SW 1271 (cell line): ENCODE results near the gene TESK2.
"Not testable (repeated sequence)": the region's sequence is repeated elsewhere in the genome, so short reads cannot be mapped to it uniquely, and the experiment has no call there.

Experiments used
- DNase-seq, 2 experiments: peaks; one replicate each; lab custom pipeline; 2025; lab: John Stamatoyannopoulos, UW

Gene TESK2

GRCh38 chr1:45411510-45411899, 79.5 kb downstream of the TESK2 start:
- DNase-seq = no peak

GRCh38 chr1:45410850-45411509, 80.0 kb downstream of the TESK2 start:
- no peak for DNase-seq

GRCh38 chr1:45409276-45409675, 81.7 kb downstream of the TESK2 start:
- no peak for DNase-seq

GRCh38 chr1:45407629-45408287, 83.2 kb downstream of the TESK2 start:
- DNase-seq = no peak

GRCh38 chr1:45405636-45406035, 85.3 kb downstream of the TESK2 start:
- no peak for DNase-seq

- DNase-seq = no peak
Observed at GRCh38 chr1:45403718-45404117, 87.2 kb downstream of the TESK2 start.

GRCh38 chr1:45403298-45403697, 87.7 kb downstream of the TESK2 start:
- DNase-seq = no peak

- no peak for DNase-seq
Observed at GRCh38 chr1:45401524-45401923, 89.4 kb downstream of the TESK2 start.

- no peak for DNase-seq
Observed at GRCh38 chr1:45400049-45400448, 90.9 kb downstream of the TESK2 start.

GRCh38 chr1:45397285-45397684, 93.7 kb downstream of the TESK2 start:
- no peak for DNase-seq

GRCh38 chr1:45395582-45395981, 95.4 kb downstream of the TESK2 start:
- DNase-seq = no peak

- no peak for DNase-seq
Observed at GRCh38 chr1:45395051-45395450, 95.9 kb downstream of the TESK2 start.

GRCh38 chr1:45394342-45394741, 96.6 kb downstream of the TESK2 start:
- no peak for DNase-seq

GRCh38 chr1:45393718-45394302, 97.2 kb downstream of the TESK2 start:
- no peak for DNase-seq

- no peak for DNase-seq
Observed at GRCh38 chr1:45386219-45386618, 104.7 kb downstream of the TESK2 start.

GRCh38 chr1:45385302-45385701, 105.7 kb downstream of the TESK2 start:
- DNase-seq = no peak

- not testable (repeated sequence) for DNase-seq
Observed at GRCh38 chr1:45384213-45384612, 106.8 kb downstream of the TESK2 start.

- DNase-seq = no peak
Observed at GRCh38 chr1:45383191-45383590, 107.8 kb downstream of the TESK2 start.

- DNase-seq = no peak
Observed at GRCh38 chr1:45381243-45381642, 109.7 kb downstream of the TESK2 start.

- DNase-seq = no peak
Observed at GRCh38 chr1:45380730-45381129, 110.2 kb downstream of the TESK2 start.

GRCh38 chr1:45380125-45380524, 110.8 kb downstream of the TESK2 start:
- no peak for DNase-seq

- no peak for DNase-seq
Observed at GRCh38 chr1:45379524-45379923, 111.4 kb downstream of the TESK2 start.

GRCh38 chr1:45378184-45378583, 112.8 kb downstream of the TESK2 start:
- DNase-seq = no peak
